ENCODE results near the gene RBP5.
A peak's percentile ranks its signal among the peaks of the same experiment; 100 is the strongest.

Gene RBP5

GRCh38 chr12:7113389-7113871, 15.3 kb downstream of the RBP5 start:
- peak in 1 of 2 experiments; percentile 41 for DNase-seq (ENCODE audit: low read depth in 1 of 2, low spot score in 1 of 2)
- TF ChIP-seq POLR2AphosphoS5 (IDR thresholded peaks at IDR 0.05; ENCODE audit: low read depth) (no peak), REST (IDR thresholded peaks at IDR 0.05; ENCODE audit: insufficient replicate concordance, low read depth) (no peak), GABPA (IDR thresholded peaks at IDR 0.05; ENCODE audit: low read depth) (no peak), CTCF (IDR thresholded peaks at IDR 0.05; ENCODE audit: insufficient read depth, low read length) (peak; percentile 63), SPI1 (IDR thresholded peaks at IDR 0.05; ENCODE audit: borderline replicate concordance, low read depth) (peak; percentile 29; the same call in 1 of the 2 replicates)
- H3K27ac ChIP-seq (replicated peaks) = no peak overlapping the region
- H3K27me3 ChIP-seq (ENCODE audit: insufficient read depth, poor library complexity, severe bottlenecking) = no peaks in the 10 kb centered on the region
- no peak overlapping the region for H3K4me3 ChIP-seq (replicated peaks; ENCODE audit: insufficient read depth, low read length)

- no peaks in the 10 kb centered on the region for H3K27me3 ChIP-seq (ENCODE audit: insufficient read depth, poor library complexity, severe bottlenecking)
- no peak for DNase-seq (ENCODE audit: low read depth in 1 of 2, low spot score in 1 of 2)
- no peak overlapping the region for H3K27ac ChIP-seq (replicated peaks)
- no peak for TF ChIP-seq GABPA (IDR thresholded peaks at IDR 0.05; ENCODE audit: low read depth)
- no peak for TF ChIP-seq CTCF (IDR thresholded peaks at IDR 0.05; ENCODE audit: insufficient read depth, low read length)
- H3K4me3 ChIP-seq (replicated peaks; ENCODE audit: insufficient read depth, low read length) = no peak overlapping the region
These were observed 16.6 kb downstream of the RBP5 start for GRCh38 chr12:7112041-7112440.

GRCh38 chr12:7110661-7111060, 18.0 kb downstream of the RBP5 start:
- H3K27ac ChIP-seq (replicated peaks) = no peak overlapping the region
- TF ChIP-seq REST (IDR thresholded peaks at IDR 0.05; ENCODE audit: insufficient replicate concordance, low read depth) (no peak), SPI1 (IDR thresholded peaks at IDR 0.05; ENCODE audit: borderline replicate concordance, low read depth) (no peak)
- H3K27me3 ChIP-seq (ENCODE audit: insufficient read depth, poor library complexity, severe bottlenecking) = no peaks in the 10 kb centered on the region
- DNase-seq (ENCODE audit: low read depth in 1 of 2, low spot score in 1 of 2) = no peak
- H3K4me3 ChIP-seq (replicated peaks; ENCODE audit: insufficient read depth, low read length) = no peak overlapping the region

- H3K27ac ChIP-seq (replicated peaks) = peak overlapping the region; percentile 95
- DNase-seq (ENCODE audit: low read depth in 1 of 2, low spot score in 1 of 2) = no peak
- TF ChIP-seq GABPA (IDR thresholded peaks at IDR 0.05; ENCODE audit: low read depth) = no peak
- no peaks in the 10 kb centered on the region for H3K27me3 ChIP-seq (ENCODE audit: insufficient read depth, poor library complexity, severe bottlenecking)
- H3K4me3 ChIP-seq (replicated peaks; ENCODE audit: insufficient read depth, low read length) = peak overlapping the region; percentile 51; the same call in 1 of the 2 replicates
These were observed 19.1 kb downstream of the RBP5 start for GRCh38 chr12:7109572-7109920.

- no peaks in the 10 kb centered on the region for H3K27me3 ChIP-seq (ENCODE audit: insufficient read depth, poor library complexity, severe bottlenecking)
- DNase-seq (ENCODE audit: low read depth in 1 of 2, low spot score in 1 of 2) = peak; percentile 85 to 90
- TF ChIP-seq CTCF (IDR thresholded peaks at IDR 0.05; ENCODE audit: insufficient read depth, low read length) = peak; percentile 97
- peak; percentile 45 for TF ChIP-seq REST (IDR thresholded peaks at IDR 0.05; ENCODE audit: insufficient replicate concordance, low read depth)
- no peak for TF ChIP-seq GABPA (IDR thresholded peaks at IDR 0.05; ENCODE audit: low read depth)
- TF ChIP-seq SPI1 (IDR thresholded peaks at IDR 0.05; ENCODE audit: borderline replicate concordance, low read depth) = peak; percentile 97
- peak; percentile 54 for TF ChIP-seq POLR2AphosphoS5 (IDR thresholded peaks at IDR 0.05; ENCODE audit: low read depth)
- H3K27ac ChIP-seq (replicated peaks) = peak within 1 kb of the TSS; percentile 95
- peak within 1 kb of the TSS; percentile 51 for H3K4me3 ChIP-seq (replicated peaks; ENCODE audit: insufficient read depth, low read length)
These were observed 19.7 kb downstream of the RBP5 start, which contains the start of gene C1RL for GRCh38 chr12:7108796-7109571. TSS of gene C1RL (minus strand) at chr12:7109214. CDS start at chr12:7109180, 34 bp downstream.

Data from HL-60 (cell line).